ENCODE data around the gene FAM50A.

Gene FAM50A

DNA sequence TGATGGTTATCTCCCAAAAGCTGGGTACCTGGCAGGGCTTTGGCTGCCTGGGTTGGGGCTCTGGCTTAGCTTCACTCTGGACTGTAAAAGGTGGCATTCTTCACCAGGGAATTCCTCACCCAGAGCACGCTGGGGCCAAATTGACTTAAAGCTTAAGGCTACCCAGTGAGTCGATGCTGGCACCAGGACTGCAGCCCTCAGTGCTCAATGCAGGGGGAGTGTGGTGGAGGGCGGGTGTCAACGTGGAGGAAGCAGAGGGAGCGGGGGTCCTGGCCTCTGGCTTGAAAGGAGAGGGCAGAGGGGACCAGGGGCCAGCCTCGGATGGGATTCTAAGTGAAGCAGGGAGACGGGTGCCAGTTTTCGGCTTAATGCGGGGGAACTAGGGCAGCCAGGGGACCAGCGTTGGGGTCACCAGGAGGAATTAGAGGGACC lies 446 bp upstream of the FAM50A start:
- no peaks in the 10 kb centered on the region for H3K9me3 ChIP-seq
- peaks cover 14 to 19% of the 10 kb centered on the region in 2 experiments for H3K4me1 ChIP-seq (ENCODE audit: control insufficient read depth in 1 of 2, insufficient read depth in 1 of 2, low read depth in 1 of 2, low read length in 1 of 2)
- H3K4me3 ChIP-seq (ENCODE audit: low read depth in 1 of 2, low read length in 1 of 2): peak overlapping the region; percentile 43 to 52
- H3K36me3 ChIP-seq: peaks cover 45% of the 10 kb centered on the region
- no peaks in the 10 kb centered on the region for H3K27me3 ChIP-seq
- peak overlapping the region; percentile 83 for H3K27ac ChIP-seq
- TF ChIP-seq CTCF (IDR thresholded peaks at IDR 0.05): no peak

DNA sequence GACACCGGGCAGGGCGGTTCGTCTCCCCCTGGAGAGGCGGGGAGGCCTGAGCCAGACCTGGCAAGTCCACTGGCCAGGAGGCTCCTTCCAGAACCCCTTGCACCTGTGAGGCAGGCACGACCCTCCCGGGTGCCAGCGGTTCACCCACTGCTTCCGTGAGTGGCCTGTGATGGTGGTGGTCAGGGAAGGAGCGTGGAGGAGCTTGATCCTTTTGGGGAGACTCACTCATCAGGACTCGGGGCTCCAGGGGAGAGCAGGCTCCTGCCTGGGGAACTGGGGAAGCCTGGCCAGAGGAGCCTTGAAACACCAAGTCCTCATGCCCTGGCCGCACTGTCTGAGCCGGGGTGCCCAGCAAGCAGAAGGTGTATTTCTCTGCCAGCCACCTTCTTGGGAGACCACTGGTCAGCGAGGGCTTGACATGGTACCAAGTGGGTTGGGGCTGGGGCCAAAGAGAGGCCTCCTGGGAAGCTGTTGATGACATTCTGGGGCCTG lies 860 bp downstream of the FAM50A start:
- TF ChIP-seq CTCF (IDR thresholded peaks at IDR 0.05): no peak
- Histone ChIP-seq H3K9me3 (no peaks in the 10 kb centered on the region), H3K36me3 (peaks cover 50% of the 10 kb centered on the region), H3K4me1 (ENCODE audit: control insufficient read depth in 1 of 2, insufficient read depth in 1 of 2, low read depth in 1 of 2, low read length in 1 of 2) (peaks cover 12 to 14% of the 10 kb centered on the region in 2 experiments), H3K27ac (peak overlapping the region; percentile 83), H3K4me3 (ENCODE audit: low read depth in 1 of 2, low read length in 1 of 2) (peak overlapping the region; percentile 55 to 62), H3K27me3 (no peaks in the 10 kb centered on the region)

GRCh38 chrX:154445776-154446175 lies 1.8 kb downstream of the FAM50A start:
- no peak for TF ChIP-seq CTCF (IDR thresholded peaks at IDR 0.05)
- Histone ChIP-seq H3K27me3 (no peaks in the 10 kb centered on the region), H3K4me3 (ENCODE audit: low read depth in 1 of 2, low read length in 1 of 2) (no peak overlapping the region), H3K9me3 (no peaks in the 10 kb centered on the region), H3K4me1 (ENCODE audit: control insufficient read depth in 1 of 2, insufficient read depth in 1 of 2, low read depth in 1 of 2, low read length in 1 of 2) (peaks cover 12 to 14% of the 10 kb centered on the region in 2 experiments), H3K27ac (no peak overlapping the region), H3K36me3 (peaks cover 50% of the 10 kb centered on the region)

GRCh38 chrX:154446430-154446829 lies 2.5 kb downstream of the FAM50A start:
- Histone ChIP-seq H3K4me3 (ENCODE audit: low read depth in 1 of 2, low read length in 1 of 2) (no peak overlapping the region), H3K27ac (no peak overlapping the region), H3K9me3 (no peaks in the 10 kb centered on the region), H3K36me3 (peaks cover 44% of the 10 kb centered on the region), H3K27me3 (no peaks in the 10 kb centered on the region), H3K4me1 (ENCODE audit: control insufficient read depth in 1 of 2, insufficient read depth in 1 of 2, low read depth in 1 of 2, low read length in 1 of 2) (peaks cover 12 to 14% of the 10 kb centered on the region in 2 experiments)
- no peak for TF ChIP-seq CTCF (IDR thresholded peaks at IDR 0.05)

- Histone ChIP-seq H3K36me3 (peaks cover 27% of the 10 kb centered on the region), H3K27me3 (no peaks in the 10 kb centered on the region), H3K4me1 (ENCODE audit: control insufficient read depth in 1 of 2, insufficient read depth in 1 of 2, low read depth in 1 of 2, low read length in 1 of 2) (peaks cover 10 to 12% of the 10 kb centered on the region in 2 experiments), H3K4me3 (ENCODE audit: low read depth in 1 of 2, low read length in 1 of 2) (no peak overlapping the region), H3K9me3 (no peaks in the 10 kb centered on the region), H3K27ac (no peak overlapping the region)
- no peak for TF ChIP-seq CTCF (IDR thresholded peaks at IDR 0.05)
These were observed 4.5 kb downstream of the FAM50A start for GRCh38 chrX:154448484-154448883.
